NCI-H2227 (cell line): Measurements from ENCODE around the gene LINGO4.
A peak's percentile ranks its signal among the peaks of the same experiment; 100 is the strongest.

Experiments used
- DNase-seq: peaks from one replicate; lab custom pipeline; 2025; ENCODE audit not compliant: unreplicated experiment; lab: John Stamatoyannopoulos, UW

Gene LINGO4

DNA sequence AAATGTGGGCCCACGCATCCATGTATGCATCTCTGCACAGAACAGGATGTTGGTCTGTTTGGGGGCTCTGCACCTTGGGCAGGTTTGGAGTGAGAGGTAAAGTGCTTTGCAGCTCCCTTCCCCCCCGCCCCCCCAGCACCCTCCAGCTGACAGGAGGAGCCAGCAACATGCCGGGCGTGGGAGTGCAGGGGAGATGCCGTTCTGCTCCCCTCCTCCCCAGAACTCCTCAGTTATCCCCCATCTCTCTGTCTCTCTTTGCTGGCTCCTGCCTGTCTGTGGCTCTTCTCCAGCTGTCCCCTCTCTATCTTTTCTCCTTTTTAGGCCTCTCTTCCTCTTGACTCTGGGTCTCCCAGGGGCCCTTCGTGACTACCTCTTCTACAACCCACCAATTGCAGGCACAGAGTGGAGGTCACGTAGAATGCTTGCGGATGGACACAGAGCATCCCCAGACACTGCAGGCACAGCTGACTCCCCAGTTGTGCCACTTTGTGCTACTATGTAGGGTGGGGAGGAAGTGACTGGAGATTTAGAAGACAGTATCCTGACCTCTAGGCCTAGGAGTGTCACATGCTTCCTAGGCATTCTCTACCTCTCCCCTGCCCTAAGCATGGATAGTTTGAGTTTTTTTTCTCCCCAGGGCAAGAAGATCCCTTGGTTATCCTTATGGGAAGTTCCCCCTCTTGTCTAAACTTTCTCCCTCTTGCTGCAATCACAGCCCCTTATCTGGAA is 28.1 kb upstream of the LINGO4 start:
- DNase-seq = no peak

DNA sequence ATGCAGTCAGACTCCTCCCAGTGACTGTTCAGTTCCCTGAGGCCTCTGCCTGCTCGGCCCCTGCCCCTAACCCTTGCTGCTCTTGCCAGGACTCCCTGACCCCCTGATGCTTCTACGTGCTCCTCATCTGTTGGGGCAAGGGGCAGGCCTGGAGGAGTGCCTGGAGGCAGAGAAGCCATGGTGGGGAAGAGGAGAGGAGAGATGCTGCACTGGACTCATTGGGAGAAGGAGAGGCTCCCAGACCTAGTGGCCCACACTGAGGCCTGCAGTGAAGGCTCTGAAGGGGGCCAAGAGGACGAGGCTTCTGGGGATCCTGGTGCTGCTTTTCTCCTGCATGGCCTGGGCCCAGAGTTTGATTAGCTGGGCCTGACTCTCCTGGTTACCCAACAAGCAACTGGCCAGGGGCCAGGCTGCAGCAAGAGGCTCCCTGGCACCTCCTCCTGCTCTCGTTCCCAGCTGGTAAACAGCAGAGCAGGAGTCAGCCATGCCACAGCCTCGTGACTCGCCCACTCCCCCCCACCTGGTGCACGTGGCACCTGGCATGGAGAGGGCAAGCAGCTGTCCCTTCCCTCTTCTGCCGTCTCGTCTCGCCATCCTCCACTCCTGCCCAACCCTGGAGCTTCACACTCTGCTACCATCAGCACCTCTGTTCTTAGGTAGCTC is 27.2 kb upstream of the LINGO4 start:
- peak; percentile 17 for DNase-seq

DNA sequence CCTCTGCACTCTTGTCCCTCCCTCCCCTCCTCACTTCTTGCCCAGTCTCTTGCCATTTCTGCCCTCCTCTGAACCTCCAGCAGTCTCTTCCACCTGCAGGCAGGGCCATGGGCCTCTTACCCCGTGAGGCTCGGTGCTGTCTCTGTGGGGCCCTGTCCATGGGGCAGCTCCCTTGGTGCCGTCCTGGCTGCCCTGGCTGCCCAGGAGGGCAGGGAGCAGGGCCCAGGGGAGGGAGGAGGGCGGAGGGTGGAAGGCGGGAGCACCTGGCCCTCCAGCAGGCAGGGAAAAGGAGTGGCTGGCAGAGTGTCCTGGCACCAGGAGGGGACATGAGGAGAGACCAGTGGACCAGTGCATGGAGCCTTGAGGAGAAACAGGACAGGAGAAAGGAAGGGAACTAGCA is 26.4 kb upstream of the LINGO4 start, which contains the start of gene RORC:
RORC (minus strand) TSS at position 198 of the 400 bp plus-strand sequence; CDS start at position 160, 38 bp downstream.
- DNase-seq = no peak

DNA sequence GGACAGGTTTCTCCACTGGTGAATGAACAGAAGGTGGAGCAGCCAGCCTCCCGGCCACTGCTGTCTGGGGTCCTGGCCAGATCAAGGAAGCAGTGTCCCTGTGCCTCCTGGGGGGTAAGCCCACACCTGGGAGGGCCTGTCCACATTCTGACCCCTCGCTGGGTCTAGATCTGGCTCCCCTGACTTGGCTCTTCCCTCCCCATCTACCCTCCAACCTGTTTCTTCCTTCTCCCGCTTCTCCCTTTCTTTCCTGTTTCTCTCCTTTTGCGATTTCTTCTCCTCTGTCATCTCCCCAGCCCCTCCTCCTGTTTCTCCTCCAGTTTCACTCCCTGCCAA is 26.0 kb upstream of the LINGO4 start:
- DNase-seq = no peak

DNA sequence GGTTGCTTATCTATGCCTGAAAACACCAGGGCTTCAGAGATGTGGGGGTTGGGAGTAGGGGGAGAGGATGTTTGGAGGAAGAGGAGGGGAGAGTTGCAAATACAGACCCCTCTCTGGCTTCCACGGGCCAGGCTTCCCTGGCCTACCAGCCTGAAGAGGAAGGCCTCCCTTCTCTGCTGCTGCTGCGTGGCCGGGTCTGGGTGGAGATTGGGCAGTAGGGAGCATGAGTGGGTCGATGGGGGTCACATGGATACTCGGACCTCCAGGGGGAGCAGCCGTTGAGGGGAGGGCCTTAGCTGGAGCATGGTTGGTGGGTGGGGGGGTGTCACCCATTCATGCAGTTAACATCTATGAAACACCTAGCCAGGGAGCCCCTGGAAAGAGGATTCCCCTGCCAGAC is 24.8 kb upstream of the LINGO4 start:
- DNase-seq = no peak

DNA sequence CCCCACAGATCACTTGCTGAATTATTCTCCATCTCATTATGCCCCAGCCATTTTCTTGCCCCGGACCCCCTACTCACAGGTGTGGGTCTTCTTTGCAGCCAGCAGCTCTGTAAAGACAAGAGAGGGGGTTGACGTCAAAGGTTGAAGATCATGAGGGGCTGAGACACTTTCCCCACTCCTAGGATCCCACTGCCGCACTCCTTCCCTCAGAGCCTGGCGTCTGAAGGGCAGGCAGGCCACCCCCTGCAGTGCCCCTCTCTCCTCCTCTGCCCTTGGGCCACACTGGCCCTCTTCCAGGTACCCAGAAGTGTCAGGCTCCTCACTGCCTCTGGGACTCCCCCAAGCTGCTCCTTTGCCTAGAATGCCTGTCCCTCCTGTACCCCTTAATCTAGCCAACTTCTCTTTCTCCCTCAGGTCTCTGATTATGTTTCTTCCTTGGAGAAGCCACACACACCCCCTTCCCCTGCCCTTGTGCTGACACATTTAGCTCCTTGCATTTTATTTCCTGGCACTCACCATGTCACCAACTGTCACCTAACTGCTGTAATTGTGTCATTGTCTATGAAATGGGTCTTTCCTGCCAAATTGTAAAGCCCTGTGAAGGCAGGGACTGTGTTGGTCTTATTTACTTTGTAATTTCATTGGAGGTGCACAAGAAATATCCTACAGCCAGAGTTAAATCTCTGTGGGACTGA is 24.3 kb upstream of the LINGO4 start:
- DNase-seq = no peak

DNA sequence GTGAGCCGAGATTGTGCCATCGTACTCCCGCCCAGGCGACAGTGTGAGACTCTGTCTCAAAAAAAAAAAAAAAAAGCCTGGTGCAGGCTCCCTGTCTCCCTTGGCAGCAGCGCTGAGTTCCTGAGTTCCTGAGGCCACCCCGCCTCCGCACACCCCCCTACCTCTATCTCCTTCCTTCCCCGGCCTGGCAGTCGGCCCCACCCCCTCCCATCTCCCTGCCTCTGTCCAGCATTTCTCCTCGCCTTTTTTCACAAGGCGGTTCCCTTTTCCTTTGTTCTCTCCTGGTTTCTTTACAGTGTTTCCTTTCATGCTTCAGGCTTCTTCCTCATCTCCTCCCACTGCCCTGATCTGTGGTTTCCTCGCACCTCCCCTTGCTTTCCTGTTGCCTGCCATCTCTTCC is 23.7 kb upstream of the LINGO4 start:
- DNase-seq = peak; percentile 58

DNA sequence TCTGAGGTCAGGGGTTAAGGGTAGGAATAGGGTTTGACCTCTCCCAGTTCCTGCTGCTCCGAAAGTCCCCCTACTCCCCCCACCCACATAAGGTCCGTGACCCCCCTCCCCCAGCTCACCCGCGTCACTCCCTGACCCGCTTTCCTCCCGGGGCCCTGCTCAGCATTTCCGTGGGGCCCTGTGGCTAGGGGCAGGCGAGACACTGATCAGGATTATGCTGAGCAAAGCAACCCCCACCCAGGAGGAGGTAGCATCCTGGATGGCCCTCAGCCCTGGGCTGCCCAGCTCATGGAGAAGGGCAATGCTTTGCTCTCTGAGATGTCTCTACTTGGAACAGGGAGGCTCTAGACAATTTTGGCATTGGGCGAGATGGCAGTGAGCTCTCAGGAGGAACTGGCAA is 22.6 kb upstream of the LINGO4 start:
- DNase-seq = no peak

DNA sequence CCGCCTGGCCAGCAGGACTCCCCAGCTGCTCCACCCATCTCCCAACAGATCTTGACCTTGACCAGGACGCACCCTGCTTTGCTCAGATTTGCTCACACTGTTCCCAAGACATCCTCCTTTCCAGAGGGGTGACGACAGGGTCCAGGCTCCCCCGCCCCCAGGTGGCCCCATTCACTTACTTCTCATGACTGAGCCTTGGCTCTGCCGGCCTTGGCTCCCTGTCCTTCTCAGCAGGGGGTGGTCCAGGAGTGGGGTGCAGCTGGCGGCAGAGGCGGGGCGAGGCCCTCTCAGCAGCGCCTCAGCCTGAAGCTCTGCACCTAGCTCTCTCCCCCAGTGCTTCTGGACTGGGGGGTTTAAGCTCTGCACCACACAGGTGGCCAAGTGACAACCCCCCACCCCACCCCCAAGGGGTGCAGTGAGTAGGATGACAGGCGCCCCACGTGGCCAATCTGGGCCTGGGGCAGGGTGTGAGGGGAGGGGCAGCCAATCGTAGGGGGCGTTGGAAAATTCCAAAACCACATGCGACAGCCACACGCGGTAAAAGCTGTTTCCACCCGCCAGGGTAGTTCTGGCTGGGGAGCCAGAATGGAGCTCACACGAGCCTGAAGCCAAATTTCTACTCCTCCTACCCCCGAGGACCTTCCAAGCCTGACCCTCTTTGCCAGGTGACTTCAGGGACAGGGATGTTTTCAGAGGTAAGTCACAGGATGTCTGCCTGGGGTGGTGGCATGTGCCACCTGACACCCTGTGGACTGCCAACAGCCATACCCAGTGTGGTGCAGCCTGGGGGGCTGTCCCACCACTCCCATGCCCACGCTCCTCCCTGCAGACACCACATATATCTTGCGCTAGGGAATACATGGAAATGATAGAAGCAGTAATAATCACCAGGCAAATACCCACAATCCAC is 20.8 kb upstream of the LINGO4 start:
- DNase-seq = no peak

DNA sequence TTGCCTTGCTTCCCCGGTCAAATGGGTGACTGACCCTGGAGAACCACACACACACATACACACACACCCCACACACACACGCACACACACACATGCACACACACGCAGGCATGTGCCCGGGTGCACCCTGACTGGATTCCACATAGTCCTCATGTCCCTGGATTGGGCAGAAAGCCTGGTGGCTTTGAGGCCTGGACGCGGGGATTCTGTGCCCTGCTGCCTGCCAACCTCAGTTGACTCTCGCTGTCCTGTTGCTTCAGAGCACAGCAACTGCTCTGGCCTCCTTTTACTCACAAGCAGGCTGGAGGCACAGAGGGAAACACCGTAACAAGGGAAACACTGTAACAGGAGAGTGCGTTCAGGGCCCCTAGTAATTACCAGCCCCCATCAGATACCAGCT is 20.0 kb upstream of the LINGO4 start:
- DNase-seq = no peak

DNA sequence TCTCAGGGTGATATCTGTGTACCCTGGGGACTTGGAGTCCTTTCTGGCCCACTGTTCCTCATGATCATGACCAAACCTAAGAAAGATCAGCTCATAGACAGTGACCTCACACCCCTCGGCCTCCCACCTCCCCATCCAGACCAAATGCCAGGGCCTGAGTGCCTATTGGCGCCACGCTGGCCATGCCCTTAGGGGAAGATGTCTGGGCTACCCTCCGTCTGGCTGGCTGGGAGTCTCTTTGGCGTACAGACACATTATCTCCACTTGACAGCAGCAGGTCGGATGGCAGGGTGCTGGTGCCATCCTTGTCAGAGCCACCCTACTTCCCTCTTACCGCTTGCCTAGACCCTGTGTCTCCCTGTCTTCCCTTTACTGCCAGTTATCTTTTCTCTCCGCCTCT is 18.0 kb upstream of the LINGO4 start:
- no peak for DNase-seq

DNA sequence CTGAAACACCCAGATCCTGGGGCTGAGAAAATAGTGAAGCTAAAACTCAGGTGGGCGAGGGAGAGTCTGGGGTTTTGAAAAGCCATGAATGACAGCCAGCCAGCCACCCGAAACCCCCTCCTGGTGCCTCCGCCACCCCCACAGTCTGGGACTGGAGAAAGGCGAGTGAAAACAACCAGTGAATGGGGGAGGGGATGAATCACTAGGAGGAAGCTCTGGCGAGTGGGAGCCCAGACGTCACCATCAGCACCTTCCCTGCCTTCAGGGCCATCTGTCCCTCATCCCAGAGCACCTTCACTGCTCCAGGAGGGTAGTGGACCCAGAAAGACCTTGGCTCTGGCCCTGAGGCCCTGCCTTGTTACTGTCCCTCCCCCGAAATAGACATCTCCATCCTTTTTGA is 17.2 kb upstream of the LINGO4 start:
- no peak for DNase-seq

DNA sequence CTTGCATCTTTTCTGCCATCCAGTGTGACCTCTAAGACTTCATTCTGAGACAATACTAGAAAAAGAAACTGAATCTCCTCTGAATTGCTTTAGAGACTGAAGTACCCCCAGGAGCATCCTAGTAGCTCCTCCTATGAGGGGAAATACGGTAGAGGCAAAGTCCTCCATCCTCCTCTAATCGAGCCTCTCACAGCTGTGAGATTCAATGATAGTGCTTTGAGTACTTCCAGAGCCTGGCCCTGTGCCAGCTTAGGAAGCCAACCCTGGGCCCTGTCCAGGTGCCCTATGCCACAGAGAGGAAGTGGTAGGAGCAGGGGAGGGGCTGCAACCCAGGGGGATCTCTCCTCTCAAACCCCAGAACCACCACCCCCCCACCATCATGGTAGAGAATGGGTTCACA is 15.7 kb upstream of the LINGO4 start:
- DNase-seq = peak; percentile 13

DNA sequence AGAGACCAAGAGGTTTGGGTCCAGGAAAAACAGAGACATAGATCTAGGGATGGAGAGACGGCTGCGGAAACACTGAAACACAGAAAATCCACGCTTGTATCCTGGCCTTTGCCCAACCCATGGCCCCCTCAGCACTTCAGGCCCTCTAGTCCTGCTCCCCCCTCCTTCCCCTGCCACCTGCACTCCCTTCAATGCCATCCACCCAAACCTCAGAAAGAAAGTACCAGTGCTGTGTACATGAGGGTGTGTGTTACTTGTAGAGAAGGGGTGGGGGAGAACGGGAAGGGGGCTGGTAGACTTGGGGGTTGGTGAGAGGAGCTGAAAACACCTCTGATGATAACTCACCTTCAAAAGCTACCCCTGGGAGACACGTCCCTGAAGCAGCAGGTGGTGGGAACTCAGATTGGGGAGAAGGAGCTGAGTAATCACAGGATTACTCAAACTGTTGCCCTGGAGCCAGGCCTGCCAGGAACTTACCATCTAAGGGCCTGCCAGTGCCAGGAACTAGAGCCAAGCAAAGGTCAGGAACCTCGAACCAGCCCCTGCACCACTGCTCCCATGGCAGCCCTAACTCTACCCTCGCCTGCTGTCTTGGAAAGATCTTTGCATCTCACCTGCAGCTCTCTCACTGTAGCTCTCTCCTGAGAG is 14.9 kb upstream of the LINGO4 start:
- no peak for DNase-seq

DNA sequence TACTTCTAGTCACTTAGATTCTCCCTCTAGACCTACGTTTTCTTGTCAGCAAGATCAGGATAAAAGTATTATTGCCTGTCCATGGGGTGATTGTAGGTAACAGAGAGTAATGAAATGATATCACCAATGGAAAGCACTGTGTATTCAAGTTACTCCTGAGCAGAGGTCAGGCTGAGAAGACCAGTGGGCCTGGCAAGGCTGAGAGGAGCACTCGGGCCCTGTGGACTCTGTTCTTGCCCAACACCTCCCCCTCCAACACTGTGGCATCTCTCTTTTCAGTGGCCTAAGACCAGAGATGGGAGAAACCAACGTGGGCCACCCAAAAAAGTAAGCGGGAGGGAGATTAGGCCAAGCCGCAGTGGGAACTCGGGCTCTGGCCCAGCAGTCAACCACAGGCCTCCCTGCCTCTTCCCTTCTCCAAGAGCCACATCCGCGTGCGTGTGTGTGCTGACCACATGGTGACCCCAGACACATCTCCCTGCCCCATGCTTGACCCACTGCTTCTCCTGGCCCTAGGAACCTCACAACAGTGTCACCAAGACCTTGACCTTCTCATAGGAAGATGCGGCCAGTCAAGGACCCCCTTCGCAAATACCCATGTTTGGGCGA is 14.1 kb upstream of the LINGO4 start:
- no peak for DNase-seq

DNA sequence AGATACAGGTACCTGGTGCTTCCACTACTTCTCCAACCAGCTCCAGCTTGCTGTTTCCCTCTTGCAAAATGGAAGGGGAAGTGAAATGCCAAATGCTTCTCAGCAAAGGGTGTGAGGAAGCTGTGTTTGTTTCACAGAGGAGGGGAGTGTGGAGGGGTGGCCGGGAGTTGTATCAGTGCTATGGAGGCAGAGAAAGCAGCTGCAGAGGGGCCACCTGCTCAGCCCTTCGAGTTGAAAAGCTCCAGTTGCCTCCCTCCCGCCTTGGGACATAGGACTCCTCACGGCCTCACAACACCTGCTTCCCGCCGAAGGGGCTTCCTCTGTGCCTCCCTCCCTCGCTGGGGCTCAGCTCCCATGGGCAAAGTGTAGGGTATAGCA is 12.1 kb upstream of the LINGO4 start:
- DNase-seq = no peak

DNA sequence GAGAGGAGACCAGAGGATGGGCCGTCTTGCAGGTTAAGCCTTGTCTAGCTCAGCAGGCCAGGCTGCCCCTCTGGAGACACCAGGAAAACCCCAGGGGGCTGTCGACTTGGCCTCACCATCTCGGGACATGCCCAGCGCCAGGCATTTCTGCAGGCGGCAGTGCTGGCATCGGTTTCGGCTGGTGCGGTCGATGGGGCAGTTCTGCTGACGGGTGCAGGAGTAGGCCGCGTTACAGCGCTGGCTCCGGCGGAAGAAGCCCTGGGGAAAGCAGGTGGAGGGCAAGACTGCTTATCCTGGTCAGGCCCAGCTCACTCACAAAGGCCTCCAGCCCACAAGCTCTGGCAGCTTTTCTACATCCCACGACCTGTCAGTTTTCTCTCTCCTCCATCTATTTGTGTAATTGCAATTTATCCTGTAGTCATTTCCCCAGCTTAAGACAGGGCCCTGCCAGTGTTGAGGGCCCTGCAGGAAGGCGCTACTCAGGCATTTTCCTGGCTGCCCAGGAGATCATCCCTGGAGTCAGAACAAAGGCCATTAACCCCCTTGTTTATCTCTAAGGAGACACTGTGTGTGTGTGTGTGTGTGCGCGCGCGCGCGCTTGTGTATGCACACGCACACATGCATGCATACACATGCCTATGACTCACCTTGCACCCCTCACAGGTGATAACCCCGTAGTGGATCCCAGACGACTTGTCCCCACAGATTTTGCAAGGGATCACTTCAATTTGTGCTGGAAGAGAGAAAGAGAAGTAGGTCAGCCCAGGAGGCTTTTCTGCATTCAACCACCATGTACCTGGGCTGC is 11.5 kb upstream of the LINGO4 start:
- DNase-seq = no peak

DNA sequence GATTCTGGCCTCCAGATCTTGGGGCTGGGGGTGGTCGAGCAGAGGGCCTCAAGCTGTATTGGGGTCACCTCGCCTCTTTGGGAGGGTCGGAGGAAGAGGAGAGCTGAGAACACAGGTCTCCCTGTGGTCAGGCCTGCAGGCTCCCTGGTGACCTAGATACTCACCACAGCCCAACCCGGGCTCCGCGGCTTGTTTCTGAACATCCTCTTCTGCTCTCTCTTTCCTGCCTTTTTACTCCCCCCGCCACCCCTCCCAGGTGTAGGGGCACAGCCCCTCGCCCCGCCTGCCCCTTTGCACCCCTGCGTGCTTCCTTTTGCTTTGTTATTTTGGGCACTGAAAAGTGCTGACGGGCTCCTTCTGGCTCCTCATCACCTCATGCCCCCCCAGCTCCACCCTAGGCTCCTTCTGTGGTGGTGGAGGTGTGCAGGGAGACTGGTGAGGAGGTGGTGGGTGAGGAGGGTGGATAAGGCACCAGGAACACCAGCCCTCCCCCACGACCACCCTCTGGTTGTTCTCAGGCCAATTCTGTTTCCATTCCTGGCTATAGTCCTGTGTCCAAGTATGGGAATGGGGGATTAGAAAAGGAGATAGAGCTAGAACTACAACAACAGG is 10.6 kb upstream of the LINGO4 start:
- no peak for DNase-seq

DNA sequence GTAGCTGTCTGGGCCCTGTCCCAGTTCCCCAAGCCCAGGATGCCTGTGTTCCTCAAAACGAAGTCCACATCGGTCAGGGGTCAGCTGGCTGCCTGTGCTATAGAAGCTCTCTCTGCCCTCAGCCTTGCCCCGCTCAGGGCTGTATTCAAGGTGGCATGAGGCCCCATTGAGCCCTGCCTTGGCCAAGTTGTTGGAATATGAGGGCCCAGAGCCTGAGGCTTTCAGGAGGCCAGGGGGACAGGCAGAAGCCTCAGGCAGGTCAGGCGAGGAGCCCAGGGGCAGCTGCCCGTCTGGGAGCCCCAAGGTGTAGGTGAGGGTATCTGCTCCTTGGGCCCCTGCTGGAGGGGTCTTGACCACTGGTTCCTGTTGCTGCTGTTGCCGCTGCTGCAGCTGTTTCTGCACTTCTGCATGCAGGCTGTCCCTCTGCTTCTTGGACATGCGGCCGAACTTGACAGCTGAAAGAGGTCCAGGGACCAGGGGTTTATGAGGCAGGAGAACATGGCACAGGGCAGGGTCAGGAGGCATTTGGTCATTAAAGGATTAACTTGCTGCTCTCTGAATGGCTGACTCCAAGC is 9.8 kb upstream of the LINGO4 start:
- DNase-seq = no peak
